ENCODE data around the gene ARSK.

Gene ARSK

DNA sequence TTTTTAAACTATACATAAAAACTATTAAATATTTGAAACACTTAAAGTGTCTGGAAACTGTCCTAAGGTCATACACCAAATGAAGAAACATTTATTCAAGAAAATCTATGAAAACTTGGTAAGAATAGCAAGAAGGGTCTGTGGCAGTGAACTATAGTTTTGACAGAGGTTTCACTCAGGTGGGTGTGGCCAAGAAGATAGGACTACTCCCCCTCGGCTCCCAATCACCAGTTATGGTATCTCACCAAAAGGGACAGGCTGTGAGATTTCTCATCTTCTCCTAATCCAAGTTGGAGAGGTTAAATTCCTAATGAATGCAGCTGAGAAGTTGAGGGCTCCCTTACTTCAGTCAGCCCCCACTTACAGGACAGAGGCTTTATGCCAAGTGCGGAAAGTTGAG lies 2.9 kb downstream of the ARSK start:
- TF ChIP-seq, protein P1, sequence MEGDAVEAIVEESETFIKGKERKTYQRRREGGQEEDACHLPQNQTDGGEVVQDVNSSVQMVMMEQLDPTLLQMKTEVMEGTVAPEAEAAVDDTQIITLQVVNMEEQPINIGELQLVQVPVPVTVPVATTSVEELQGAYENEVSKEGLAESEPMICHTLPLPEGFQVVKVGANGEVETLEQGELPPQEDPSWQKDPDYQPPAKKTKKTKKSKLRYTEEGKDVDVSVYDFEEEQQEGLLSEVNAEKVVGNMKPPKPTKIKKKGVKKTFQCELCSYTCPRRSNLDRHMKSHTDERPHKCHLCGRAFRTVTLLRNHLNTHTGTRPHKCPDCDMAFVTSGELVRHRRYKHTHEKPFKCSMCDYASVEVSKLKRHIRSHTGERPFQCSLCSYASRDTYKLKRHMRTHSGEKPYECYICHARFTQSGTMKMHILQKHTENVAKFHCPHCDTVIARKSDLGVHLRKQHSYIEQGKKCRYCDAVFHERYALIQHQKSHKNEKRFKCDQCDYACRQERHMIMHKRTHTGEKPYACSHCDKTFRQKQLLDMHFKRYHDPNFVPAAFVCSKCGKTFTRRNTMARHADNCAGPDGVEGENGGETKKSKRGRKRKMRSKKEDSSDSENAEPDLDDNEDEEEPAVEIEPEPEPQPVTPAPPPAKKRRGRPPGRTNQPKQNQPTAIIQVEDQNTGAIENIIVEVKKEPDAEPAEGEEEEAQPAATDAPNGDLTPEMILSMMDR (conservative IDR thresholded peaks at IDR 0.05; ENCODE audit: low read depth, low read length): no peak
- H3K4me3 ChIP-seq (ENCODE audit: low read depth, low read length): no peak overlapping the region
- no peak for DNase-seq (ENCODE audit: low read depth)

DNA sequence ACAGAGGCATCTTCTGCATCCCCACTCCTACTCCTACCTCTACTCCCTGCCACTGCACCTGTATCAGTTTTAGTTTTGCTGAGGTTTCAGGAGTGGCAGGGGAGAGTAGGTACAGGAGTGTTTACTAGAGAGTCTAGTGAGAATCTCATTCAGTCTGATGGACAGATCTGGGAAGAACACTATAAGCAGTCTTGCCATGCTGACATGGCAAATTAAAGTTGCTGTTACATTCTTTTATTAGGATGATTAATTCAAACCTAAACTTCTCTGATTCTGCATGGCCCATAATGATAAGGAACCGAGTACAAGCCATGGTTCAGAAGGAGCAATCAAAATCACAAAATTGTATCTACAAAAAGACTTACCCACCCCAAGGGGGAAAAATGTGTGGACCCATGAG lies 7.4 kb downstream of the ARSK start:
- no peak for DNase-seq (ENCODE audit: low read depth)
- TF ChIP-seq, protein P1 (conservative IDR thresholded peaks at IDR 0.05; ENCODE audit: low read depth, low read length): no peak
- no peak overlapping the region for H3K4me3 ChIP-seq (ENCODE audit: low read depth, low read length)

GRCh38 chr5:95563367-95563766 lies 8.5 kb downstream of the ARSK start:
- TF ChIP-seq, protein P1 (conservative IDR thresholded peaks at IDR 0.05; ENCODE audit: low read depth, low read length): no peak
- no peak for DNase-seq (ENCODE audit: low read depth)
- H3K4me3 ChIP-seq (ENCODE audit: low read depth, low read length): no peak overlapping the region

DNA sequence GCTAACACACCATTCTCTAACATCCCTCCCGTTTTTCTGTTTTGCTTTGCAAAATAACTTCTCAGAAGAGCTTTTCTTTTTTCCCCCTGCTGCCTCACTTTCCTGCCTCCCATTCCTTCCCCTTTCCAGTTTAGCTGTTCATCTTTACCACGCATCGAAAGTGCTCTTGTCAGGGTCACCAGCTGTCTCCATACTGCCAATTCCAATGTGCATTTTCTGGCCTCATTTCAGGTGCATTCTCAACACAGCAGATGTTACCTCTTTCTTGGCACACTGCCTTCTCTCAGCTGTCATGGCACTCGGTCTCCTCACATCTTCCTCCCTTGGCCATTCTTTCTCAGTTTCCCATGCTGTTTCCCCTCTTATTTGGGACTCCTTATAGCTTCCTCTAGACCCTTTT lies 9.5 kb downstream of the ARSK start:
- H3K4me3 ChIP-seq (ENCODE audit: low read depth, low read length): no peak overlapping the region
- peak; percentile 25 for DNase-seq (ENCODE audit: low read depth)
- TF ChIP-seq, protein P1 (conservative IDR thresholded peaks at IDR 0.05; ENCODE audit: low read depth, low read length): no peak

DNA sequence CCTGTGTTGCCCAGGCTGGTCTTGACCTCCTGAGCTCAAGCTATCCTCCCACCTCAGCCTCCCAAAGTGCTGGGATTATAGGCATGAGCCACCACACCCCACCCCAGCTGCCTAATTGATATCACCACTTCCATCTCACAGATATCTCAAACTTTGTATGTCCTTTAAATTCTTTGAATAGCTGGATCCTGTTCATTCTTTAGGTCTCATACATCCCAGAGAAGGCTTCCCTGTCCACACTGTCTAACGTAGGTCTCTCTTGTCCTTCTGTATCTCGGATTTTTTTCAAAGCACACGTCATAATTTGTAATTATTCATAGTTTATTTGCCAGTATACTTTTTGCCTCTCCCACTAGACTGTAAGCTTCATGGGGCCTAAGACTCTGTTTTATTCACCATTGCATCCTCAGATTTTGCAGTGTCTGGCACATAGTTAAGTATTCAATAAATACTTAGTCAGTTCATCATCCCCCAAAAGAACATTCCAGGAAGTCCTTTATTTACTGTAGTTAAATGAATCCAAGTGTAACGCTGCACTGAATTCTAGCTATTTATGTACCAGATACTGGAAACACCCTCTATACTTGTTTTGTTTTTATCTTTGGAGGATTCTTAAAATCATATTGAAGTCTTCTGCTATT lies 10.5 kb downstream of the ARSK start:
- DNase-seq (ENCODE audit: low read depth): peak; percentile 57
- TF ChIP-seq, protein P1 (conservative IDR thresholded peaks at IDR 0.05; ENCODE audit: low read depth, low read length): no peak
- no peak overlapping the region for H3K4me3 ChIP-seq (ENCODE audit: low read depth, low read length)

GRCh38 chr5:95572016-95572415 lies 17.1 kb downstream of the ARSK start:
- TF ChIP-seq, protein P1 (conservative IDR thresholded peaks at IDR 0.05; ENCODE audit: low read depth, low read length): no peak
- no peak overlapping the region for H3K4me3 ChIP-seq (ENCODE audit: low read depth, low read length)
- peak; percentile 3 for DNase-seq (ENCODE audit: low read depth)

- DNase-seq (ENCODE audit: low read depth): no peak
- TF ChIP-seq, protein P1 (conservative IDR thresholded peaks at IDR 0.05; ENCODE audit: low read depth, low read length): no peak
- no peak overlapping the region for H3K4me3 ChIP-seq (ENCODE audit: low read depth, low read length)
Measured at GRCh38 chr5:95581576-95581975, 26.7 kb downstream of the ARSK start.
